GM19452 (cell line): Measurements from ENCODE around the gene ZNHIT6.
"Not testable (repeated sequence)": the region's sequence is repeated elsewhere in the genome, so short reads cannot be mapped to it uniquely, and the experiment has no call there.

Experiments used
- ATAC-seq: cut with Tn5 transposase; IDR thresholded peaks from one replicate; pipeline ENCODE4 v1.9.1; 2021; ENCODE audit not compliant: unreplicated experiment

ZNHIT6 gene

DNA sequence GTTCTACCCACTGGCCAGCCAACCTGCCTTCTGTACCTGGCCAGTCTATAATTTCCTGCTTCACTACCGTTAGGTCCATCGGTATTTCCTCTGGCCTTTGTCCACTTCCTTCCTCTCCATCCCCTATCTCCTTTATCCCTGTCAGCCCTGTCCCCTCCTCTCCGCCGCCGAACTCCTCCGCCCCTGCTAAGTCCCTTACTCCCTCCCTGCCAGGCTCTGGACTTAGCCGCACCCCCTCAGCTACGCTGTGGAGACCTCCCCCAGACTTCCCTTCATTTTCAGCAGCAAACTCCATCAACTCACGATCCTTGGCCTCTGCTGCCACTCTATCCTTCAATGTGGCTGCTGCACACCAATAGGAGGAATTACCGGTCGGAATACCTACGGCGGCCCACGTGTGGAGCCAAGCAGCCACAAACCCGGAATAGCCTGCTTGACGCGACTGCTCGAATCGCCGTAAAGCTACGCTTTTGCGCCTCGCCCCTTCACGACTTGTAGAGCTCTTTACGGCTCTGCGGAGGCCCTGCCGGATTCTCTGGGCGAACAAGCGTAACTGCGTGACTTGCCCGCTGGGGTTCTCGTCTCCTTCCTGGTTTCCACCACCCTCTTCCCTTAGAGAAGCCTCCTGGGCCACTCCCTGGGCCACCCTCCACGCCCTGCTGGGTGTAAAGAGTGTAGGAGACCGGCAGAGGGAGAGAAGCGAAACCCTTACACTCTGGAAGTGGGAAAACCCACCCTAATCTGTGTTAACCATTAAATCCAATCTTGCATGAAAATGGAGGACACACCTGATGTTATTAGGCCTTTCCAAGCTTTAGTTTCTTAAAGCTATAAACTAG, at the start of gene ZNHIT6:
ZNHIT6 (minus strand) TSS at position 444 of the 839 bp plus-strand sequence; CDS start at position 295, 149 bp downstream.
- ATAC-seq = peak; percentile 89

GRCh38 chr1:85756864-85757263, 48.6 kb upstream of the ZNHIT6 start:
- no peak for ATAC-seq

DNA sequence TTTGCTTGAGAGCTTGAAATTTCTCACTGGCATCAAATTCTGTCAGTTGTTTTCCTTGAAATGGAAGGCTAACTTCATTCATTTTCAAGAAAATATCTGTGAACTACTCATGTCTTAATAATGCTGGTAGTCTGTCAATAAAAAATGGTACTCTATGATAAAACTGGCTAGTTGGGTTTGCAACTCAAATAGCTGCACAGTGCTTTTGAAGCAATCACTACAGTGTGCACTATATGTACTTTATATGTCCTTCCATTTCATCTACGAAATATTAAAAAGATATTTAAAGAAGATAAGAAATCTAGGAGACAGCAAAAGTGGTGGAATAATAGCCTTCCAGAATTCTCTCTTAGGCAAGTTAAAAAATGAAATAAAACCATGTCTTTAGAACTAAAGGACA, 39.9 kb upstream of the ZNHIT6 start:
- ATAC-seq = no peak

GRCh38 chr1:85746777-85747176, 38.5 kb upstream of the ZNHIT6 start:
- no peak for ATAC-seq

- no peak for ATAC-seq
Observed at GRCh38 chr1:85743814-85744213, 35.6 kb upstream of the ZNHIT6 start.

- ATAC-seq = no peak
Observed at GRCh38 chr1:85734931-85735330, 26.7 kb upstream of the ZNHIT6 start.

GRCh38 chr1:85718678-85719340, 10.6 kb upstream of the ZNHIT6 start:
- no peak for ATAC-seq

DNA sequence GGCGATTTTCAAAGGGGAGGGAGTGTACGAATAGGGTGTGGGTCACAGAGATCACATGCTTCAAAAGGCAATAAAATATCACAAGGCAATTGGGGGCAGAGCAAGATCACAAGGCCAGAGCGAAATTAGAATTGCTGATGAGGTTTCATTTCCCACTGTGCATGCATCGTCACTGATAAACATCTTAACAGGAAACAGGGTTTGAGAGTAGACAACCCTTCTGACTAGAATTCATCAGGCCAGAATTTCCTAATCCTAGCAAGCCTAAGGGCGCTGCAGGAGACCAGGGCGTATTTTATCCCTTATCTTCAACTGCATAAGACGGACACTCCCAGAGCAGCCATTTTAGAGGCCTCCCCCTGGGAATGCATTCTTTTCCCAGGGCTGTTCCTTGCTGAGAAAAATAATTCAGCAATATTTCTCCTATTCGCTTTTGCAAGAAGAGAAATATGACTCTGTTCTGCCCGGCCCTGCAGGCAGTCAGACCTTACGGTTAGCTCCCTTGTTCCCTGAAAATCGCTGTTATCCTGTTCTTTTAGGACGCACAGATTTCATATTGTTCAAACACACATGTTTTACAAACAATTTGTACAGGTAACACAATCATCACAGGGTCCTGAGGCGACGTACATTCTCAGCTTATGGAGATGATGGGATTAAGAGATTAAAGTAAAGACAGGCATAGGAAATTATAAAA, 6.3 kb upstream of the ZNHIT6 start:
- not testable (repeated sequence) for ATAC-seq

- no peak for ATAC-seq
Observed at GRCh38 chr1:85708829-85709227, 595 bp upstream of the ZNHIT6 start.

DNA sequence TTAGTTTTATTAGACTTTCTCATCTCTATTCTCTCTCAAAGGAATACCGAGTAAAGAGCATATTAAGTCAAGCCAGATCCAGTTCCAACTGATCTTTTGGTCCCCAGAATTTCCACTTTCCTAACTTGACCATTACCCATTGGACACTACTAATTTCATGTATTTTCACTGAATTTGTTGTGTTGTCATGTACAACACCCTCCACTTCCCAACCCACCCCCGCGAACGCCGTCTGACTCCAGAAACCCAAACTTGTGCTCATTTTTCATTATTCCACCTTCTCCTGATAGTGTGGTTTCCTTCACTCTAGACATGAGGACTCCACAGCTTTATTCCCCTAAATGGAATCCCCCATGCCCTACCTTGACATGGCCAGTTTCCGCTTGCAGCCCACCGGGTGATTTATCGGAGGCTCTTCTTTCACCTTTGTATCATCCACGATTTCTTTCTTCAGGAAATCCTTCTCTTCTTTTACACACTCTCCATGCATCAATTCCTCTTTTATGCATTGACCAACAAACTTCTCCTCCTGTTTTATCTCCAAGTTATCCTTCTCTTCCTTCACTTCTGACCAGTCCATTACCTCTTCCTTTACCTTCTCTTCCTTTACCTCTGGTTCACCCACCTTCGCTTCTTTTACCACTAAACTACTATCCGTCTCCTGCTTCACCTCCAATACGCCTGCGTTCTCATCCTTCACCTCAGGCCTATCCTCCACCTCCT, 805 bp downstream of the ZNHIT6 start:
- ATAC-seq = peak; percentile 28

- ATAC-seq = no peak
Observed at GRCh38 chr1:85705940-85706339, 2.3 kb downstream of the ZNHIT6 start.

DNA sequence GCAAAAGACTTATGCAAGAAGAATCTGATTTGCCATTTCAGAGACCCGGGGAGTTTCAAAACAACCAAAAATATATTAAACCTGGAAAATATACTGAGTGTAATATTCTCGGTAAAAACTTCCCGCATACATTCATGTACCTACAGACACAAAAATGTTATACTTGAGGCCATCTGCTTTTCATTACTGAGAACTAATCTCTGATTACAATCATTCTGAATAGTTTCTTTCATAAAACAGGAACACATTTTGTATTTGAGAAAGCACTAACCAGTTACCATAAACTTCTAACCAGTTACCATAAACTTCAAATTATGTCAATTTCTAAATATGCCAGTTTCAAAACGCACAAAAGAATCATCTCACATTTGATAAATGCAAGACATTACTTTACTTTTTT, 7.8 kb downstream of the ZNHIT6 start:
- ATAC-seq = no peak

DNA sequence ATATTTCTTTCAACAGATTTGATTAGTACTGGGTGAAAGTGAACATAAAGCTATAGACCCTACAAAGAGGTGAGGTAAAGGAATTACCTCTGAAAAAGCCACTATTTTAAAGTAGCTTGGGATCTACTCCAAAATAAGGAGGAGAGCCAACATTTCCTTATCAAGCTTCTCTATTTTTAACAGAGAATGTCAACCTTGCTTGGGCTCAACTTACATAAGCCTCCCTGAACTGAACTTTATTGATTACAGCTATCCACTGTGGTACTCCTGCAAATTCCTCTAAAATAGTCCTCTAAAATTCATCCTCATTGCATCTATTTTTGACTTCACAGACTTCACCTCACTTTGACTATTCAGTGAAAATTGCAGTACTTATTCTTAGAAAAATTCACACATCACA, 10.3 kb downstream of the ZNHIT6 start:
- ATAC-seq = no peak

DNA sequence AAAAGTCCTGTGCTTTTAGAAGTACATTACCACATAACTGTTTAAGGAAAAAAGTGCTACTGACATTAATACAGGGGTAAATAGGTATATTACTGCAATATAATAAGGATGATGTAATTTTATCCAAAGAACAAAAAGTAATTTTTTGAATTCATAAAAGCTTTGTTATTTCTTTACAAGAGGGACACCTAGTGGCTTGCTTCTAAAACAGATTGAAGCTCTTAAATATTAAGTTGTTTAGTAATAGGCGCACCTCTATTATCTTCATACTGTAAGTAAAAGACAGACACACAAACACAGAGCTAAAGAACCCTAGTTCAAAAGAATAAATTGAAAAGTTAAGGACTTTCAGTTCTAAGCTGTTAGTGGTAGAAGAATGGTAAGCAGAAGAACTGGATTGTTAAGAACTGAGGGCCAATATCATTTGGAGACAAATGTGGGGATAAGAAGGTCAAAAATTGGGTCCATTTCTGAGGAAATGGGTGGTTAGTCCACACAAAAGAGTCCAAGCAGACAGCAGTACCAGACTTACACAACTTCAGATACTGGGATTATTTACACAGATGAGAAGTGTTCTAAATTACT, 15.4 kb downstream of the ZNHIT6 start:
- no peak for ATAC-seq

DNA sequence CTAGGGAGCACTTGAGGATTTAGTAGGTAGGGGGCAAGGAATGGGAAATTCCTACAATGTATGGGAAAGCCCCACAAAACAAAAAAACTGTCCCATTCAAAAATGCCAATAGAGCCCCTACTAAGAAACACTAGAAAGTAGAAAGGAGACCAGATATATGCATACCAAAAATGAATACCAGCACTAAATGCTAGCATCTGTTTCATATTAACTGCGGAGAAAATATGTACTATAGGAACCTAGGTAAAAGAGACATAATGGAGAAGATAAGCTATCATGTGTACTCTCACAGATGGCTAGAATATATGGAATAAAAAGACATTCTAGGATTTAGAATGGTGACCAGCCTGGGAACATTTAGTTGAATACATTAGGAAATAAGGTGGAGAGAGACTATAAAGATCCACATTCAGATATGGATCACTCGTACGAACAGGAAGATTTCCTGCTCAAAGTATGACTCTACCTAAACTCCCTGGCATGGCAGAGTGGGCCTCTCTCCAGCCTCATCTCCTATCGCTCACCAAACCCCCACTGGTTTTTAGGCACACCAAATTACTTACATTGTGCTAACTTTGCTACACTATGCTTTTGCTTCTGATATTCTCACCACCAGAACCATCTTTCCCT, 18.3 kb downstream of the ZNHIT6 start:
- ATAC-seq = no peak

DNA sequence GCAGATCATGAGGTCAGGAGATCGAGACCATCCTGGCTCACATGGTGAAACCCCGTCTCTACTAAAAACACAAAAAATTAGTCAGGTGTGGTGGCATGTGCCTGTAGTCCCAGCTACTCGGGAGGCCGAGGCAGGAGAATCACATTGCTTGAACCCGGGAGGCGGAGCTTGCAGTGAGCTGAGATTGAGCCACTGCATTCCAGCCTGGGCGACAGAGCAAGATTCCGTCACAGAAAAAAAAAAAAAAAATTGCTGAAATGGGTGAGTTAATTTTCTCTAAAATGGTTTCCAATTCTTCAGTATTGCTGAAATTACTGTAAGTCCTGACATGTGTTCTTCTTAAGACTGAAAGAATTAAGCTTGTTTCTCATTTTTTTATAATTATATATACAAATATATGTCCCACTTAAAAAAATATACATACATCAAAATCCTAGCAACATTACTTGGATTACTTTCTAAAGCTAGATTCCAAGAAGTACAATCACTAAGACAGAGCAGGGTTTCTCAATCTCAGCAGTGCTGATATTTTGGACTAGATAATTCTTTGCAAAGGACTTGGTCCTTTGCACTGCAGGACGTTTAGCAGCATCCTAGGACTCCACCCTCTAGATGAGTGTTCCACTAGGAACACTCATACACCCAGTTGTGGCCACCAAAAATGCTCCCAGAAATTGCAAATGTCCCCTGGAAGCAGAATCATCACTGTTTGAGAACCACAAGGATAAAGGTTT, 24.8 kb downstream of the ZNHIT6 start:
- no peak for ATAC-seq

DNA sequence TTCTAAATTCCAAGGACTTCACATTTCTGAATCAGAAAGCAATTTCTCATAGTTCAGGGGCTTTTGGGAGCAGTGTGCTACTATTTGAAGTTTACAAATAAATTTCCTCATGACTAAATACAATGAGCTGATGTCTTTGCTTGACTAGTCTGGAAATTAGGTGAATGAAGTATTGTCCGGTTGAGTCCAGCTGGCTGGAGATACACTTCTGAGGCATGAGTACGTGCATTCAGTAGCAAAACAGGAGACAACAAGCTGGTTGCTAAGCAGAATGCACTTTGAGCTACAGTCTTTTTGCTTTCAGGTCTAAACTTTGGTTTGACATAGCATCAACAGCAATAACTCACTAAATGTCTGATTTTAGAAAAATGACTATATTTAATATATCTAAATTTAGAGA, 27.1 kb downstream of the ZNHIT6 start:
- ATAC-seq = no peak

DNA sequence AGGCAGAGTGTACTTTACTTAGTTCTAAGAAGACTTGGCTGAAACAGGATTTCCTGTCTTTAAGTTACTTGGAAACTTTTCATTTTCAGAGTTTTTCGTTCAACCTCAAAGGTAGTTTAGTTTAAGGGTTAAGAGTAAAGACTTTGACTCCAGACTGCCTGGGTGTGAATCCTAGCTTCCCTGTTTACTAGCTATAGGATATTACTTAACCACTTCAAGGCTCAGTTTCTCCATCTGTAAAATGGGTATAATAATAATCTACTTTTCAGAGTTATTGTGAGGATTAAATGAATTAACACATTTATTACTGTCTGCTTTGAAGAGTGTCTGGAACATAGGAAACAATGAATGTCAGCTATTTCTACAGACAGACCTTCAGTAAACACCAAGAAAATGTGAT, 30.0 kb downstream of the ZNHIT6 start:
- ATAC-seq = no peak

- no peak for ATAC-seq
Observed at GRCh38 chr1:85677656-85678055, 30.6 kb downstream of the ZNHIT6 start.
